ENCODE measurements around the gene TTYH1.

The TTYH1 gene

DNA sequence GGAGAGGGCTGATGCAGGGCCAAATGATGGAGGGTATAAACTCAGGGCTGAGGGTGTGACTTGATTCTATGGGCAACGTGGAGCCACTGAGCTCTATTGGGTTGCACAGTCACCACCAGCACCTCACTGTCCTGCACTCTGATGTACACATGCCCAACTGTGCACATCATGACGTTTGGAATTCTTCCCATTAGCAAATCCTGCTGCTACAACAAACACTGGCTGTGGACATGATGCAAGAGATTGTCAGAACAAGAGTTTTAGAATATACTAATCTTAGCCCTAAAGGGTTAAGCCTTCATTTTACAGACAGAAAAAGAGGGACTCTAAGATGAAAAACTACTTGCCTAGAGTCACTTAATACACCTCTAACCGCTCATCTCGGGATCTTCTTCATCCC, 2.4 kb upstream of the TTYH1 start:
- no peak overlapping the region for H3K4me3 ChIP-seq (ENCODE audit: control insufficient read depth, low read depth, low read length)
- DNase-seq (ENCODE audit: low read depth): no peak
- TF ChIP-seq CTCF (conservative IDR thresholded peaks at IDR 0.05; ENCODE audit: control insufficient read depth, insufficient read depth, low read depth, low read length): no peak

DNA sequence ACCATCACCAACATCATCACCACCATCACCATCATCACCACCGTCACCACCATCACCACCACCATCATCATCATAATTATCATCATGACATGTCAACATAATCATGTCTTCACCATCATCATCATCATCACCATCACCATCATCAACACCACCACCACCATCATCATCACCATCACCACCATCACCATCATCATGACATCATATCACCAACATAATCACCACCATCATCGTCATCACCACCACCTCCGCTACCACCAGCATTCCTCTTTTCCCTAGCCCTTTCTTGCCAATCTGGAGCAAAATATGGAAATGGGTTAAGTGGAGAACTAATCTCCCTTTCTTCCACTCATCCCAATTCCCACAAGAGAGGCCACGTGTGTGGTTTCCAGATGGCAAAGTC, 1.1 kb upstream of the TTYH1 start:
- DNase-seq (ENCODE audit: low read depth): no peak
- no peak overlapping the region for H3K4me3 ChIP-seq (ENCODE audit: control insufficient read depth, low read depth, low read length)

DNA sequence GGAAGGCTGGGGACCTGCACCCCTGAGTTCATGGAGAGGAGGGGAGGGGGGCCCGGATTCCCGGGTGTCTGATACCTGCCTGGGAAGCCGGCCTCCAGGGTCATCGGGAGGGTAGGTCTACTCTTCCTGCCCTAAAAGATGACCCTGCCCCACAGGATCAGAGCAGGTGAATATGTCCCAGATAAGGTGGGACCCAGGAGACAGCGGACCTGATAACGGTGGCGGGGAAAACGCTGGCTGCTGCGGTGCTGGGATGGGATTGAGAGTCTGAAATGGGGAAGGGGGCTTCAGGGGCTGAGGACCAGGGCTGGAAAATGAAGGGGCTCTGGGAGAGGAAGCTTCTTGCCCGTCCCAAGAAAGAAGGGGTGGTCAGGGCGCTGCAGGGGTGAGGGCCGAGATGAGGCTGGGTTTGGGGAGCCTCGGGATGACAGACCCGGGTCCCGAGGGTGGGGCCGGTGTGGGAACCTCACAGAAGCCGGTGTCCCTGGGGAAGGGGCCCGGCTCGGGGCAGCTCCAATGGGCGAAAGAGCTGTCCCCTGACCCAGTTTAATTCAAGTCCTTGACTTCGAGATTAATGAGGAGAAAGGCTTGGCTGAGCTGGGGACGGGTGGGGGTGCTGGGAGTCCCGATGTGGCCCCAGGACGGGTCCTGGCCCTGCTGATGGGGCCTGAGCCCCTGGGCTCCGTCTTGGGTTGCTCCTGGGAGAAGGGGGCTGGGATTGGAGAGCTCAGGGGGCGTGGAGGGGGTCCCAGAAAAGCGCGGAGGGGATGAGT, 823 bp downstream of the TTYH1 start:
- DNase-seq (ENCODE audit: low read depth): no peak
- TF ChIP-seq CTCF (conservative IDR thresholded peaks at IDR 0.05; ENCODE audit: control insufficient read depth, insufficient read depth, low read depth, low read length): no peak
- no peak overlapping the region for H3K4me3 ChIP-seq (ENCODE audit: control insufficient read depth, low read depth, low read length)

More for the DNA sequence above, 1.1 kb upstream of the TTYH1 start:
- TF ChIP-seq CTCF (conservative IDR thresholded peaks at IDR 0.05; ENCODE audit: control insufficient read depth, insufficient read depth, low read depth, low read length): no peak

DNA sequence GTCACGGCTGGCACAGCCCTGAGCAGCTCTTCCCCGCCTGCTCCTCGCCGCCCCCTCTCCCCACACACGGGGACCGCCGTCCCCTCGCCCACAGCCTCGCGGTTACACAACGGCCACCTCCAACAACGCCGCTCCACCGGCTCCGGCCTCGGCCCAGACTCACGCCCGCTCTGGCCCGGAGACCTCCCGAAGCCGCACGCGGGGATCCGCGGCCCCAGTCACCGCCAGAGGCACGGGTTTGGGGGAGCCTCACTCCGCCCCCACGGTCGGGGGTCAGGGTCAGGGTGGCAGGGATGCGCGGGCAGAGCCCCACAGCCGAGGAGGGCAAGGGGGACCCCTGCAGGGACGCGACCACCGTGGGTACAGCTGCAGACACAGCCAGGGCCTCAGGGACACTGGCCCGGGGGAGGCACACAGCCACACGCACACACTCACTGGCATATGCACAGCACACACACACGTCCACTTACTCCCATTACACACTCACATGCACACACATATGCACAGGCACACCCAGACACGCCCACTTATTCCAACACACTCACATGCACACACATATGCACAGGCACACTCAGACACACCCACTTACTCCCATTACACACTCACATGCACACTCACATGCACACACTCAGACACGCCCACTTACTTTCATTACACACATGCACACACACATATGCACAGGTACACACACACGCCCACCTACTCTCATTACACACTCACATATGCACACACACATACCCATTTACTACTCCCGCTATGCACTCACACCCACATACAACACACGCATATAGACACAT, 1.6 kb downstream of the TTYH1 start:
- no peak for DNase-seq (ENCODE audit: low read depth)
- H3K4me3 ChIP-seq (ENCODE audit: control insufficient read depth, low read depth, low read length): no peak overlapping the region
- TF ChIP-seq CTCF (conservative IDR thresholded peaks at IDR 0.05; ENCODE audit: control insufficient read depth, insufficient read depth, low read depth, low read length): no peak

- H3K4me3 ChIP-seq (ENCODE audit: control insufficient read depth, low read depth, low read length): no peak overlapping the region
- no peak for TF ChIP-seq CTCF (conservative IDR thresholded peaks at IDR 0.05; ENCODE audit: control insufficient read depth, insufficient read depth, low read depth, low read length)
- no peak for DNase-seq (ENCODE audit: low read depth)
Measured at GRCh38 chr19:54418030-54418929, 3.0 kb downstream of the TTYH1 start.
